Keratinocyte (primary cell): ENCODE measurements around the gene HTR3E. TPM values are rescaled to one million over a fixed set of nuclear protein-coding genes. Genes with fewer than 3 reads are reported as not detected.

ENCODE experiments used
- DNase-seq: peaks from one replicate; pipeline ENCODE4 v3.0.0-alpha.2; 2011; ENCODE audit warnings: low read depth, missing footprints, low spot score
- FAIRE-seq: peaks from 2 replicates; lab custom pipeline; 2011; peaks lifted over from hg19 to GRCh38; lab: Jason Lieb, UNC
- H2AFZ ChIP-seq: 2 replicates; pipeline ENCODE4 v1.6.0; 2012; ENCODE audit warnings: low read length, control low read depth, inconsistent platforms; ENCODE audit not compliant: control insufficient read depth
- H3K27ac ChIP-seq: 2 replicates; pipeline ENCODE4 v1.5.1; 2011; ENCODE audit warnings: low read length; ENCODE audit not compliant: control insufficient read depth, insufficient read depth
- H3K27me3 ChIP-seq: 3 replicates; pipeline ENCODE4 v1.6.0; 2011; ENCODE audit warnings: low read length; ENCODE audit not compliant: control insufficient read depth, insufficient read depth; ENCODE audit errors: extremely low read depth
- H3K36me3 ChIP-seq, 2 experiments: 2 replicates in 1 of 2; 3 replicates in 1 of 2; pipeline ENCODE4 v1.5.1; 2011; ENCODE audit warnings: low read length in 2 of 2, mild to moderate bottlenecking in 1 of 2; ENCODE audit not compliant: control insufficient read depth in 2 of 2, insufficient read depth in 2 of 2; ENCODE audit errors: extremely low read depth in 1 of 2
- H3K4me1 ChIP-seq: 3 replicates; pipeline ENCODE4 v1.5.1; 2011; ENCODE audit warnings: low read length; ENCODE audit not compliant: control insufficient read depth, insufficient read depth; ENCODE audit errors: extremely low read depth
- H3K4me2 ChIP-seq: 3 replicates; pipeline ENCODE4 v1.6.0; 2011; ENCODE audit warnings: low read depth, low read length; ENCODE audit not compliant: control insufficient read depth, insufficient read depth; ENCODE audit errors: extremely low read depth
- H3K4me3 ChIP-seq, 3 experiments: fragments of 200-600 bp in 1 of 3; sonication (generic) in 1 of 3; 2 replicates in 2 of 3; 3 replicates in 1 of 3; pipeline ENCODE4 v1.5.1; 2011 to 2016; ENCODE audit warnings: low read length in 3 of 3, mild to moderate bottlenecking in 3 of 3, control low read depth in 2 of 3, inconsistent platforms in 1 of 3, low read depth in 1 of 3, mixed read lengths in 1 of 3, mixed run types in 1 of 3, moderate library complexity in 1 of 3; ENCODE audit not compliant: control insufficient read depth in 2 of 3, insufficient read depth in 2 of 3; ENCODE audit errors: extremely low read depth in 1 of 3
- H3K79me2 ChIP-seq: 2 replicates; pipeline ENCODE4 v1.6.0; 2012; ENCODE audit warnings: low read length; ENCODE audit not compliant: control insufficient read depth, insufficient read depth
- H3K9ac ChIP-seq: 3 replicates; pipeline ENCODE4 v1.6.0; 2011; ENCODE audit warnings: low read length; ENCODE audit not compliant: control insufficient read depth, insufficient read depth; ENCODE audit errors: extremely low read depth
- H3K9me1 ChIP-seq: 3 replicates; pipeline ENCODE4 v1.6.0; 2011; ENCODE audit warnings: low read length; ENCODE audit not compliant: control insufficient read depth, insufficient read depth; ENCODE audit errors: extremely low read depth
- H3K9me3 ChIP-seq: 2 replicates; pipeline ENCODE4 v1.5.1; 2012; ENCODE audit warnings: low read depth, low read length; ENCODE audit not compliant: control insufficient read depth
- H4K20me1 ChIP-seq: 3 replicates; pipeline ENCODE4 v1.6.0; 2011; ENCODE audit warnings: low read length; ENCODE audit not compliant: control insufficient read depth, insufficient read depth; ENCODE audit errors: extremely low read depth
- CTCF ChIP-seq, 3 experiments: IDR thresholded peaks in 1 of 3; conservative IDR thresholded peaks in 1 of 3; optimal IDR thresholded peaks in 1 of 3; 2 replicates in 2 of 3; 3 replicates in 1 of 3; pipeline versions ENCODE3 to v1.5.1; 2011; ENCODE audit warnings: low read length in 3 of 3, mild to moderate bottlenecking in 3 of 3, moderate library complexity in 2 of 3, control low read depth in 1 of 3, inconsistent platforms in 1 of 3; ENCODE audit not compliant: insufficient read depth in 2 of 3; ENCODE audit errors: extremely low read depth in 1 of 3
- EZH2 ChIP-seq: IDR thresholded peaks from one replicate; pipeline ENCODE4 v1.6.1; 2012; ENCODE audit warnings: inconsistent platforms, mild to moderate bottlenecking, low read length, moderate library complexity
- dilution Hi-C: fragments of 300-500 bp; cut with MboI; formaldehyde crosslinking; loops from one replicate; pipeline ENCODE4 v1.7.0; 2020; ENCODE audit warnings: low sequenced_read_pairs; ENCODE audit not compliant: extremely low pct_ligation_motif_present
- polyA plus RNA-seq, 5 experiments: library from polyadenylated mRNA; depleted of rRNA in 3 of 5; stranded (reverse) in 3 of 5; stranded (forward) in 1 of 5; unstranded in 1 of 5; fragments of >200 nt; gene quantifications; 1 replicate in 1 of 5; 2 replicates in 3 of 5; 3 replicates in 1 of 5; pipeline versions ENCODE4 v1.2.1 to v1.2.3, GENCODE V29; 2011 to 2012; ENCODE audit warnings: missing spikeins in 2 of 5, low read depth in 1 of 5, low replicate concordance in 1 of 5

The HTR3E gene
- polyA plus RNA-seq, 1 donor (not counting 4 experiments of a cell fraction or from before 2014, with no cell fraction given) = not detected

- H3K9me1 ChIP-seq = no peaks in the 10 kb centered on the region
- no peak overlapping the region for H3K27ac ChIP-seq
- no peak overlapping the region for H3K9ac ChIP-seq
- DNase-seq (no peak), FAIRE-seq (no peak)
- H4K20me1 ChIP-seq = no peaks in the 10 kb centered on the region
- TF ChIP-seq EZH2 (no peak), CTCF (optimal IDR thresholded peaks at IDR 0.05 in 1 of 3, IDR thresholded peaks at IDR 0.05 in 1 of 3, conservative IDR thresholded peaks at IDR 0.05 in 1 of 3; ENCODE audit: extremely low read depth in 1 of 3, insufficient read depth in 2 of 3, low read length in 3 of 3) (no peak)
- H2AFZ ChIP-seq = no peak overlapping the region
- dilution Hi-C loops = no loop called here
- H3K79me2 ChIP-seq = no peaks in the 10 kb centered on the region
- peaks cover 2% of the 10 kb centered on the region for H3K9me3 ChIP-seq
- H3K4me2 ChIP-seq = no peak overlapping the region
- H3K4me3 ChIP-seq = no peak overlapping the region
- no peaks in the 10 kb centered on the region for H3K36me3 ChIP-seq
- H3K4me1 ChIP-seq = peaks cover 9% of the 10 kb centered on the region
- H3K27me3 ChIP-seq = no peaks in the 10 kb centered on the region
Measured at GRCh38 chr3:184082034-184082433, 14.8 kb upstream of the HTR3E start.

- Histone ChIP-seq H3K27me3 (no peaks in the 10 kb centered on the region), H3K9me3 (peaks cover 2% of the 10 kb centered on the region), H3K9me1 (no peaks in the 10 kb centered on the region), H2AFZ (no peak overlapping the region), H3K4me3 (no peak overlapping the region), H3K79me2 (no peaks in the 10 kb centered on the region), H3K4me2 (no peak overlapping the region), H4K20me1 (no peaks in the 10 kb centered on the region), H3K9ac (no peak overlapping the region), H3K27ac (no peak overlapping the region), H3K36me3 (no peaks in the 10 kb centered on the region), H3K4me1 (peaks cover 9% of the 10 kb centered on the region)
- TF ChIP-seq CTCF (optimal IDR thresholded peaks at IDR 0.05 in 1 of 3, IDR thresholded peaks at IDR 0.05 in 1 of 3, conservative IDR thresholded peaks at IDR 0.05 in 1 of 3; ENCODE audit: extremely low read depth in 1 of 3, insufficient read depth in 2 of 3, low read length in 3 of 3) = no peak
- DNase-seq (no peak), FAIRE-seq (no peak)
- dilution Hi-C loops = no loop called here
Measured at GRCh38 chr3:184082465-184082864, 14.4 kb upstream of the HTR3E start.
